Aorta (tissue), 5 donors: ENCODE data around the gene KCNJ18. TPM values are rescaled to one million over a fixed set of nuclear protein-coding genes. Genes with fewer than 3 reads are reported as not detected.
"Not testable (repeated sequence)": the region's sequence is repeated elsewhere in the genome, so short reads cannot be mapped to it uniquely, and the experiment has no call there.

Experiments used
- ATAC-seq: fragments of 200-7000 bp; cut with Tn5 transposase; one replicate; pipeline ENCODE4 v1.9.1; 2022; ENCODE audit warnings: moderate library complexity; ENCODE audit not compliant: low FRiP score
- DNase-seq, 2 donors: peaks; one replicate each; pipeline ENCODE4 v3.0.0-alpha.2; 2020
- H3K27ac ChIP-seq, 2 donors: one replicate each; pipeline ENCODE4 v1.5.1; 2013; ENCODE audit warnings: low read length in 2 of 2, mild to moderate bottlenecking in 2 of 2, moderate library complexity in 2 of 2, control low read depth in 1 of 2, inconsistent platforms in 1 of 2, low read depth in 1 of 2
- H3K27me3 ChIP-seq, 2 donors: one replicate each; pipeline ENCODE4 v1.6.1; 2013; ENCODE audit warnings: control low read depth in 1 of 2, low read length in 1 of 2, mild to moderate bottlenecking in 1 of 2, moderate library complexity in 1 of 2; ENCODE audit not compliant: insufficient read depth in 2 of 2, control insufficient read depth in 1 of 2
- H3K36me3 ChIP-seq, 2 donors: one replicate each; pipeline ENCODE4 v1.6.1; 2013; ENCODE audit warnings: control low read depth in 1 of 2, low read length in 1 of 2, mild to moderate bottlenecking in 1 of 2; ENCODE audit not compliant: insufficient read depth in 2 of 2, control insufficient read depth in 1 of 2
- H3K4me1 ChIP-seq, 2 donors: one replicate each; pipeline ENCODE4 v1.6.1; 2013; ENCODE audit warnings: low read length in 2 of 2, control low read depth in 1 of 2, mild to moderate bottlenecking in 1 of 2, moderate library complexity in 1 of 2; ENCODE audit not compliant: insufficient read depth in 2 of 2, control insufficient read depth in 1 of 2
- H3K4me3 ChIP-seq, 2 donors: one replicate each; pipeline ENCODE4 v1.5.1; 2013; ENCODE audit warnings: low read length in 2 of 2, control low read depth in 1 of 2, mild to moderate bottlenecking in 1 of 2
- H3K9me3 ChIP-seq: one replicate; pipeline ENCODE4 v1.6.1; 2013; ENCODE audit warnings: mild to moderate bottlenecking, low read length; ENCODE audit not compliant: control insufficient read depth
- WGBS, 2 donors: extraction: QIAGEN DNeasy Blood & Tissue Kit; methylation state at CpG; one replicate each; pipeline ENCODE4 v1.1.7; 2013; 5-methylcytosine and 5-hydroxymethylcytosine counted together
- intact Hi-C, 2 donors: fragments of 100-400 bp; cut with DNase I; formaldehyde crosslinking; loops; one replicate each; pipeline versions ENCODE4 v1.14.2 to v1.15.0; 2022
- polyA plus RNA-seq, 2 donors: library from polyadenylated mRNA; stranded (reverse); fragments of 200-250 nt; gene quantifications; one replicate each; pipeline ENCODE4 v1.2.3, GENCODE V29; 2013
- total RNA-seq, 2 donors: library from RNA; stranded (reverse); fragmentation: NEBNext Ultra II Directional; extraction: Animal tissue kit (Norgen Biotek cat#: 25700); gene quantifications; one replicate each; pipeline ENCODE4 v1.2.1, GENCODE V29; 2021
- donor health status: healthy with polysubstance abuse.
- donor health status: Bipolar disorder and iron deficiency.
- donor health status: DM: no; HTN: no; CAD: no.
- donor health status: DM: no; HTN: no; CAD: no.
- donor health status: DM: yes; HTN: yes; CAD: no.

KCNJ18 gene
- total and polyA plus RNA-seq, 4 donors: not detected

- H3K36me3 ChIP-seq, H3K4me3 ChIP-seq, H3K27ac ChIP-seq, intact Hi-C loops, H3K9me3 ChIP-seq, H3K4me1 ChIP-seq, ATAC-seq, H3K27me3 ChIP-seq: not testable (repeated sequence)
- 79 to 86% methylated on average over 34 to 36 of the region's 36 CpGs for WGBS, 2 donors
- DNase-seq: peak in 1 of 2 donors; percentile 34
Measured at GRCh38 chr17:21682130-21682529, 10.2 kb upstream of the KCNJ18 start.

DNA sequence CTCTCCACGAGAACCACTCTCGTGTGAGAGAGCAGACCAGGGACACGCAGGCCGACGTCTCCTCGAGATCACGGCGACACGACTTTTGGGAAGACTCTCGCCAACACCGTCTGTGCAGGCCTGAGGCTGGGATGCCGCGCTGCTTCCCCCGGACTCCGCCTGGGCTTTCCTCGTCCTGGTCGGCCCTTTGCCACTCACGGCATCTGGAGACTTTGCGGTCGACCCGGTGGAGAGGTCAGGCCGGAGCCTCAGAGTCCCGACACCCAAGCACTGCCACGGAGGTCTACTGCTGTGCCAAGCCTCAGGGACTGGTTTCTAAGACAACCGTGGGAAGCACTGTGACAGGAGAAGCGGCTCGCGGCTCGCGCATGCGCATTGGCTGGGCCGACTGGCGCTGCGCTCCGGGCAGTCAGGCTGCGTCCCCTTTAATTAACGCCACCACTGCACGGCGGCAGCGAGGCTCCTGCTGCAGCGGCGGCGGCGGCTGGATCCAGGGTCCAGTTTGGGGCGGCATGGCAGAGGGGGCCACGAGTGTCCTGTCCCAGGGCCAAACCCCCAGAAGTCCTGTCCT is 9.1 kb upstream of the KCNJ18 start:
- peak in 1 of 2 donors; percentile 72 for DNase-seq
- H3K27ac ChIP-seq, H3K9me3 ChIP-seq, H3K4me1 ChIP-seq, intact Hi-C loops, H3K36me3 ChIP-seq, H3K27me3 ChIP-seq, ATAC-seq, H3K4me3 ChIP-seq: not testable (repeated sequence)
- WGBS, 2 donors: 71 to 75% methylated on average over 36 to 41 of the region's 46 CpGs

- not testable (repeated sequence) for ATAC-seq
Measured at GRCh38 chr17:21683897-21684296, 8.4 kb upstream of the KCNJ18 start.

GRCh38 chr17:21684384-21684783 is 7.9 kb upstream of the KCNJ18 start:
- H3K4me1 ChIP-seq, H3K36me3 ChIP-seq, H3K9me3 ChIP-seq, H3K27ac ChIP-seq, intact Hi-C loops, H3K4me3 ChIP-seq, ATAC-seq, H3K27me3 ChIP-seq: not testable (repeated sequence)
- DNase-seq: peak; percentile 4 to 13
- whole genome bisulfite sequencing, 2 donors: 93 to 95% methylated on average over 16 to 27 of the region's 33 CpGs

More at GRCh38 chr17:21683897-21684296, 8.4 kb upstream of the KCNJ18 start:
- H3K9me3 ChIP-seq, intact Hi-C loops, H3K4me3 ChIP-seq, H3K4me1 ChIP-seq, H3K27me3 ChIP-seq, H3K36me3 ChIP-seq, H3K27ac ChIP-seq: not testable (repeated sequence)
- 77 to 82% methylated on average over 18 of the region's 18 CpGs for WGBS, 2 donors
- peak; percentile 17 to 46 for DNase-seq

DNA sequence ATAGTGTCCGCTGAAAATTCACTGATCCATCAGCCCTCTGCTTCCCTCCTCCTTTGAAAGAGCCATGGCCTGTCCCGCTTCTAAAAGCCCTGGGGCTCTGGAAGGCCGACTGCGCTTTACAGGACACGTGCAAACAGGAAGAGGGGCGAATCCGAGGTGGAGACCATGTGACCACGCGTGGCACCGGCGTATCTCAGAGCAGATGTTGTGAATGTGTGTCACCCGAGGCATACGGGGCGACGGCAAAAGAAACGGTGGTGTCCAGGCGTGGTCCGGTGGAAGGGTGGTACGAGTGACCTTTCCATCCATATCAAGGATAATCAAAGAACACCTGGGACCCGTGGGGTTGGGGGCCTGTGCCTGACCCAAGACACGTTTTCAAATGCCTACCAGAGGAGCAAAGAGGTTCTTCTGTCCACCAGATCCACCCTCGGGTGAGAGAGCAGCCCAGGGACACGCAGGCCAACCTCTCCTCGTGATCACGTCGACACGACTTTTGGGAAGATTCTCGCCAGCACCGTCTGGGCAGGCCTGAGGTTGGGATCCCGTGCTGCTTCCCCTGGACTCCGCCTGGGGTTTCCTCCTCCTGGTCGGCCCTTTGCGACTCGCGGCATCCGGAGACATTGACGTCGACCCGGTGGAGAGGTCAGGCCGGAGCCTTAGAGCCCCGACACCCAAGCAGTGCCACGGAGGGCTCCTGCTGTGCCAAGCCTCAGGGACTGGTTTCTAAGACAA is 7.1 kb upstream of the KCNJ18 start:
- H3K36me3 ChIP-seq, H3K27me3 ChIP-seq, H3K27ac ChIP-seq, ATAC-seq, H3K9me3 ChIP-seq, H3K4me3 ChIP-seq, H3K4me1 ChIP-seq: not testable (repeated sequence)
- WGBS, 2 donors: 80 to 81% methylated on average over 34 to 42 of the region's 42 CpGs
- intact Hi-C loops: loop anchor here (5.0 kb wide), 1 partner anchor 283 kb away; no protein-coding TSS in a partner anchor
- DNase-seq: peak; percentile 17 to 62

DNA sequence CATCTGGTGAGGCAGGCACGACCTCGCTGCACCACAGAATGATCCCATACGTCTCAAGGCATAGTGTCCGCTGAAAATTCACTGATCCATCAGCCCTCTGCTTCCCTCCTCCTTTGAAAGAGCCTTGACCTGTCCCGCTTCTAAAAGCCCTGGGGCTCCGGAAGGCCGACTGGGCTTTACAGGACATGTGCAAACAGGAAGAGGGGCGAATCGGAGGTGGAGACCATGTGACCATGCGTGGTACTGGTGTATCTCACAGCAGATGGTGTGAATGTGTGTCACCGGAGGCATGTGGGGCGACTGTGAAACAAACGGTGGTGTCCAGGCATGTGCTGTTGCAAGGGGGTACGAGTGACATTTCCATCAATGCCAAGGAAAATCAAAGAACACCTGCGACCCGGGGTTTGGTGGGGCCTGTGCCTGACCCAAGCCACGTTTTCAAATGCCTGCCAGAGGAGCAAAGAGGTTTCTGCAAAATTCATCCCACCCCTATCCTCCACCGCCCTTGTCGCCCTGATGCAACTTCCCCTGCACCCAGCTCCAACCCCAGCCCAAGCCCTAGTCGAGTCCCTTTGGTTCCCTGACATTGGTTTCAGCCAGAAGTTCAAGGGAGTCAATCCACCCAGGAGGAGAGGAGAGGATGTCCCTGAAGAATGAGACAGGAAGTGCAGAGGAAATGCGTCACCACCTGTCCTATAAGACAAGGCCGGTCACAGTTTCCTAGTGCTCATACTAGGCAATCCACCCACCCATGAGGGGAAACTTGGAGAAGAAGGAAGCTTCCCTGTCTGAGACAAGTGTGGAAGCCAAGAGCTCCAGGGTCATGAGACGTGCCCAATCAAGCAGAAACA is 5.9 kb upstream of the KCNJ18 start:
- intact Hi-C loops: loop anchor here (5.0 kb wide), 1 partner anchor 284 kb away; no protein-coding TSS in a partner anchor
- no peaks in the 10 kb centered on the region for H3K27me3 ChIP-seq
- no peaks in the 10 kb centered on the region for H3K36me3 ChIP-seq
- WGBS, 2 donors: 71 to 79% methylated on average over 23 of the region's 23 CpGs
- H3K4me3 ChIP-seq: no peak overlapping the region
- H3K4me1 ChIP-seq: no peaks in the 10 kb centered on the region
- H3K9me3 ChIP-seq: peaks cover 4% of the 10 kb centered on the region
- no peak overlapping the region for H3K27ac ChIP-seq
- DNase-seq: peak in 1 of 2 donors; percentile 17
- no peak for ATAC-seq

DNA sequence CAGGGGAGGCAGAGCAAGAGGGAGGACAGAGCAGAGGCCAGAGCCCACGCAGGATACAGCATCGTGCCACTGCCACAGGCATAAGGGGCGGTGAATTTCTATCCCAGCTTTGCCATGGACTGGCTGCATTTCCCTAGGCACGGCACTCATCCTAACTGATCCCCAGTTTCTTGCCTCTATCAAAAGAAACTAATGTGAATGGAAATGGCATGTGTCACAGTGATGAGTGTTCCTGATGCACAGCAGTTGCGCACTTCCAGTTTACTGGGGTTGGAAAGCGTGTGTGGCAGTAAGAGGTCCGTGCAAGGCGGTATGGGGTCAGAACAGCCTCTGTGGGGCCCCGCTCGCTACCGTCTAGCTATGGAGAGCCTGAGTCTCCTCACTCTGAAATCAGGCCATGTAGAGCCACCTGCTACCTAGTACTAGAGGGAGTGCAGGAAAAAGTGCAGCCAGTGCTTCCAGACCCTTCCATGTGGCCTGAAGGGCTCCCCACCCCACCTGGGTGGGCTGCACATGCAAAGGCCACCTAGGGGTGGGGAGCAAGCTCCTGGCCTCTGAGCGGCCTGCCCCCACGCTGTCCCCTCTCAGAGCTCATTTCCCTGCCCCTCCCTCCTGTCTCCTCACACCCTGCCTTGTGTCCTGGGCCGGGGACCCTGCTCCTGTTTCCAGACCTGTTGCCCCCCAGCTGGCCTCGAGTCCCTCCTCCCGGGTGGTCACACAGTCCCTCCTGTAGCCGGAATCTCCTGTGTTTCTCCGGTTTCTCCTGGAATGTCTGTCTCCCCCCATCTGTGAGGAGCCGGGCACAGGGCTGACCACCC is 5.0 kb upstream of the KCNJ18 start:
- DNase-seq (peak in 1 of 2 donors; percentile 4), ATAC-seq (peak; percentile 34)
- Histone ChIP-seq H3K9me3 (peaks cover 4% of the 10 kb centered on the region), H3K4me3 (no peak overlapping the region), H3K27me3 (no peaks in the 10 kb centered on the region), H3K36me3 (no peaks in the 10 kb centered on the region), H3K4me1 (no peaks in the 10 kb centered on the region), H3K27ac (no peak overlapping the region)
- intact Hi-C loops: loop anchor here (5.0 kb wide), 1 partner anchor 285 kb away; no protein-coding TSS in a partner anchor
- 77 to 80% methylated on average over 19 of the region's 19 CpGs for WGBS, 2 donors
